PC-3 (cell line): ENCODE data around the gene SKOR1. TPM values are rescaled to one million over a fixed set of nuclear protein-coding genes. Genes with fewer than 3 reads are reported as not detected.

ENCODE experiments used
- ATAC-seq: fragments of 200-7000 bp; cut with Tn5 transposase; 2 replicates; pipeline ENCODE4 v1.9.1; 2020; ENCODE audit warnings: mild to moderate bottlenecking, moderate library complexity
- BruUV-seq: library from RNA; stranded (reverse); fragments of 400-500 nt; replicated peaks from 2 replicates; lab custom pipeline; 2021; lab: Mats Ljungman, UMichigan
- CTCF ChIA-PET: fragments of 300-600 bp; sonication (Branson Sonifier 250); formaldehyde crosslinking; loops from one replicate; lab custom pipeline; 2022; ENCODE audit warnings: antibody characterized with exemption; lab: Charles Lee
- POLR2A ChIA-PET: fragments of 300-600 bp; sonication (Branson Sonifier 250); formaldehyde crosslinking; loops from one replicate; lab custom pipeline; 2022; ENCODE audit warnings: antibody characterized with exemption; ENCODE audit not compliant: unreplicated experiment; lab: Charles Lee
- DNase-seq: peaks from one replicate; pipeline ENCODE4 v3.0.0-alpha.2; 2015
- H2AFZ ChIP-seq: fragments of 300-600 bp; sonication (generic); 2 replicates; pipeline ENCODE4 v1.6.0; 2016; ENCODE audit warnings: antibody characterized with exemption, low read length
- H3F3A ChIP-seq: fragments of 300-600 bp; sonication (generic); one replicate; pipeline ENCODE4 v1.6.0; 2017; ENCODE audit warnings: antibody characterized with exemption, low read length, control low read depth, mild to moderate bottlenecking; ENCODE audit not compliant: unreplicated experiment
- H3K27ac ChIP-seq: fragments of 300-600 bp; sonication (generic); 2 replicates; pipeline ENCODE4 v1.5.1; 2016; ENCODE audit warnings: mild to moderate bottlenecking, low read length
- H3K27me3 ChIP-seq: fragments of 300-600 bp; sonication (generic); 2 replicates; pipeline ENCODE4 v1.6.1; 2016; ENCODE audit warnings: low read length, mixed read lengths
- H3K36me3 ChIP-seq: fragments of 300-600 bp; sonication (generic); 2 replicates; pipeline ENCODE4 v1.6.1; 2016; ENCODE audit warnings: low read depth, mixed run types, low read length, mixed read lengths
- H3K4me1 ChIP-seq: fragments of 300-600 bp; sonication (generic); 2 replicates; pipeline ENCODE4 v1.5.1; 2016; ENCODE audit warnings: low read length; ENCODE audit not compliant: insufficient read depth
- H3K4me2 ChIP-seq: fragments of 300-600 bp; sonication (generic); 2 replicates; pipeline ENCODE4 v1.6.0; 2016; ENCODE audit warnings: low read length
- H3K4me3 ChIP-seq: fragments of 300-600 bp; sonication (generic); 2 replicates; pipeline ENCODE4 v1.5.1; 2016; ENCODE audit warnings: mild to moderate bottlenecking, low read length, mixed read lengths
- H3K79me2 ChIP-seq: fragments of 300-600 bp; sonication (generic); 2 replicates; pipeline ENCODE4 v1.6.1; 2017; ENCODE audit warnings: low read length, mixed read lengths
- H3K9ac ChIP-seq: fragments of 300-600 bp; sonication (generic); 2 replicates; pipeline ENCODE4 v1.6.0; 2016; ENCODE audit warnings: mild to moderate bottlenecking, low read length
- H3K9me2 ChIP-seq: fragments of 300-600 bp; sonication (generic); replicated peaks from 2 replicates; pipeline ENCODE4 v1.6.1; 2016; ENCODE audit warnings: mixed run types, low read length, mixed read lengths
- H3K9me3 ChIP-seq: fragments of 300-600 bp; sonication (generic); 2 replicates; pipeline ENCODE4 v1.6.1; 2016; ENCODE audit warnings: low read length, mixed read lengths
- H4K20me1 ChIP-seq: fragments of 300-600 bp; sonication (generic); 2 replicates; pipeline ENCODE4 v1.6.1; 2016; ENCODE audit warnings: low read length, mixed read lengths
- EZH2 ChIP-seq: fragments of 300-600 bp; sonication (generic); IDR thresholded peaks from one replicate; pipeline ENCODE4 v1.6.1; 2017; ENCODE audit warnings: antibody characterized with exemption, mild to moderate bottlenecking, low read length; ENCODE audit not compliant: unreplicated experiment
- EZH2phosphoT487 ChIP-seq: fragments of 300-600 bp; sonication (generic); IDR thresholded peaks from 2 replicates; pipeline ENCODE4 v1.6.1; 2018; ENCODE audit warnings: mild to moderate bottlenecking, antibody characterized with exemption, low read length, borderline replicate concordance
- intact Hi-C: fragments of 100-400 bp; cut with micrococcal nuclease; formaldehyde crosslinking; loops from 2 replicates; pipeline ENCODE4 v1.9.0; 2023
- total RNA-seq: library from RNA; depleted of rRNA; stranded (reverse); fragments of >200 nt; gene quantifications from 2 replicates; pipeline ENCODE4 v1.2.3, GENCODE V29; 2014
- TF ChIP-seq, protein P1 (sequence below): fragments of 300-600 bp; sonication (generic); conservative IDR thresholded peaks from 2 replicates; pipeline ENCODE4 v1.5.1; 2017; ENCODE audit warnings: antibody characterized with exemption, low read depth, mild to moderate bottlenecking, low read length

The SKOR1 gene
- total RNA-seq, 1 experiment from 2014 or later, result 0.11 TPM

- BruUV-seq, result no TSS peak
- no peaks in the 10 kb centered on the region for H3K9me3 ChIP-seq
- no peak for DNase-seq
Measured at GRCh38 chr15:67831363-67831762, 6.1 kb downstream of the SKOR1 start.

DNA sequence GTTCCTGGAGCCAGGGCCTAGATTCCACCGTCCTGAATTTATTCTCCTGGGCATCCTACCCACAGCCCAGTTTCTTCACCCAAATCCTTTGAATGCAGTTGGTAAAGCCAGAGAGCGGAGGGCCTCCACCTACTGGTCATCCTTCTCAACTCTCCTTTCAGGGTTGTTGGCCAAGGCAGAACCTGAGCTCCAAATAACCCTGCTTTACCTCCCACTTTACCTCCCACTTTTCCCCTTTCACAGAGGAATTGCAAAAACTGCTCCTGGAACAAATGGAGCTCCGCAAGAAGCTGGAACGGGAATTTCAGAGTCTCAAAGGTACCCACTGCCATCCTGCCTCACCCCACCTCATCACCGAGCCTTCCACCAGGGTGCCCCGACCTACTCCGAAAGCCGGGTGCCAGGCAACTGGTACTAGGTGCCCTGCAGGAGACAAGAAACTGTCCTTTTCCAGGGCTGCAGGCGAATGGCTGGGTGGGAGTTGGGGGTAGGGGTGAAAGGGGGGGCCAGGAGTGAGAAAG, 6.8 kb downstream of the SKOR1 start:
- DNase-seq (peak; percentile 54), ATAC-seq (peak; percentile 53)
- Histone ChIP-seq H3K4me2 (no peak overlapping the region), H3K9ac (no peak overlapping the region), H3K27ac (no peak overlapping the region), H3K4me3 (no peak overlapping the region), H2AFZ (no peak overlapping the region), H3K9me3 (no peaks in the 10 kb centered on the region), H3K36me3 (no peaks in the 10 kb centered on the region), H3K79me2 (no peaks in the 10 kb centered on the region), H3K9me2 (no peaks in the 10 kb centered on the region), H4K20me1 (no peaks in the 10 kb centered on the region), H3K4me1 (no peaks in the 10 kb centered on the region; the same call in 1 of the 2 replicates), H3K27me3 (peaks cover 16% of the 10 kb centered on the region), H3F3A (no peaks in the 10 kb centered on the region)
- no TSS peak for BruUV-seq
- intact Hi-C loops, result loop anchor here (1.0 to 10.0 kb wide), 3 partner anchors 137 to 375 kb away; no protein-coding TSS in a partner anchor
- TF ChIP-seq EZH2phosphoT487, result no peak
- TF ChIP-seq, protein P1, sequence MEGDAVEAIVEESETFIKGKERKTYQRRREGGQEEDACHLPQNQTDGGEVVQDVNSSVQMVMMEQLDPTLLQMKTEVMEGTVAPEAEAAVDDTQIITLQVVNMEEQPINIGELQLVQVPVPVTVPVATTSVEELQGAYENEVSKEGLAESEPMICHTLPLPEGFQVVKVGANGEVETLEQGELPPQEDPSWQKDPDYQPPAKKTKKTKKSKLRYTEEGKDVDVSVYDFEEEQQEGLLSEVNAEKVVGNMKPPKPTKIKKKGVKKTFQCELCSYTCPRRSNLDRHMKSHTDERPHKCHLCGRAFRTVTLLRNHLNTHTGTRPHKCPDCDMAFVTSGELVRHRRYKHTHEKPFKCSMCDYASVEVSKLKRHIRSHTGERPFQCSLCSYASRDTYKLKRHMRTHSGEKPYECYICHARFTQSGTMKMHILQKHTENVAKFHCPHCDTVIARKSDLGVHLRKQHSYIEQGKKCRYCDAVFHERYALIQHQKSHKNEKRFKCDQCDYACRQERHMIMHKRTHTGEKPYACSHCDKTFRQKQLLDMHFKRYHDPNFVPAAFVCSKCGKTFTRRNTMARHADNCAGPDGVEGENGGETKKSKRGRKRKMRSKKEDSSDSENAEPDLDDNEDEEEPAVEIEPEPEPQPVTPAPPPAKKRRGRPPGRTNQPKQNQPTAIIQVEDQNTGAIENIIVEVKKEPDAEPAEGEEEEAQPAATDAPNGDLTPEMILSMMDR, result peak; percentile 51
- POLR2A ChIA-PET, result no interaction called here
- CTCF ChIA-PET, result interaction anchor here (0.6 to 1.0 kb wide), 7 partner anchors 138 to 375 kb away, joined by 3 to 9 read pairs (median 3); no protein-coding TSS in a partner anchor

More at GRCh38 chr15:67831363-67831762, 6.1 kb downstream of the SKOR1 start:
- TF ChIP-seq EZH2 (no peak), EZH2phosphoT487 (no peak)
- TF ChIP-seq, protein P1, result no peak
- Histone ChIP-seq H3K4me3 (no peak overlapping the region), H2AFZ (no peak overlapping the region), H3F3A (no peaks in the 10 kb centered on the region), H3K9ac (no peak overlapping the region), H3K4me1 (no peaks in the 10 kb centered on the region; the same call in 1 of the 2 replicates), H3K27me3 (peaks cover 16% of the 10 kb centered on the region), H3K36me3 (no peaks in the 10 kb centered on the region), H3K27ac (no peak overlapping the region), H3K79me2 (no peaks in the 10 kb centered on the region), H3K9me2 (no peaks in the 10 kb centered on the region), H3K4me2 (no peak overlapping the region), H4K20me1 (no peaks in the 10 kb centered on the region)
- CTCF ChIA-PET, result interaction anchor here (0.6 to 1.0 kb wide), 3 partner anchors 310 to 374 kb away, joined by 3 to 9 read pairs (median 5); no protein-coding TSS in a partner anchor
- ATAC-seq, result no peak
- intact Hi-C loops, result loop anchor here (10.0 kb wide), 1 partner anchor 137 kb away; no protein-coding TSS in a partner anchor
- POLR2A ChIA-PET, result no interaction called here
